Smooth muscle cell (in vitro differentiated cells): ENCODE results near the gene JMJD8. TPM values are rescaled to one million over a fixed set of nuclear protein-coding genes. Genes with fewer than 3 reads are reported as not detected.

Experiments used
- DNase-seq: peaks from one replicate; lab custom pipeline; 2025; ENCODE audit not compliant: unreplicated experiment; lab: John Stamatoyannopoulos, UW
- H2AFZ ChIP-seq: fragments of 200-600 bp; sonication (generic); 2 replicates; pipeline ENCODE4 v1.6.0; 2016; ENCODE audit warnings: antibody characterized with exemption, low read depth, mild to moderate bottlenecking
- H3F3A ChIP-seq: fragments of 200-600 bp; sonication (generic); 2 replicates; pipeline ENCODE4 v1.6.0; 2017; ENCODE audit warnings: antibody characterized with exemption, low read depth
- H3K27ac ChIP-seq: fragments of 200-600 bp; sonication (generic); 2 replicates; pipeline ENCODE4 v1.5.1; 2016; ENCODE audit warnings: low read depth, mild to moderate bottlenecking
- H3K27me3 ChIP-seq: fragments of 200-600 bp; sonication (generic); 2 replicates; pipeline ENCODE4 v1.6.1; 2016; ENCODE audit warnings: low read depth, mild to moderate bottlenecking
- H3K36me3 ChIP-seq: fragments of 200-600 bp; sonication (generic); 2 replicates; pipeline ENCODE4 v1.5.1; 2016; ENCODE audit warnings: low read depth
- H3K4me1 ChIP-seq: fragments of 200-600 bp; sonication (generic); 2 replicates; pipeline ENCODE4 v1.5.1; 2016; ENCODE audit warnings: low read depth
- H3K4me2 ChIP-seq: fragments of 200-600 bp; sonication (generic); 2 replicates; pipeline ENCODE4 v1.6.0; 2016; ENCODE audit warnings: mild to moderate bottlenecking
- H3K4me3 ChIP-seq: fragments of 200-600 bp; sonication (generic); 2 replicates; pipeline ENCODE4 v1.5.1; 2016; ENCODE audit warnings: mild to moderate bottlenecking
- H3K79me2 ChIP-seq: fragments of 200-600 bp; sonication (generic); 2 replicates; pipeline ENCODE4 v1.6.0; 2016; ENCODE audit warnings: low read depth, mild to moderate bottlenecking
- H3K9ac ChIP-seq: fragments of 200-600 bp; sonication (generic); 2 replicates; pipeline ENCODE4 v1.6.0; 2016; ENCODE audit warnings: low read depth
- H3K9me3 ChIP-seq: fragments of 200-600 bp; sonication (generic); replicated peaks from 2 replicates; pipeline ENCODE4 v1.5.1; 2016; ENCODE audit warnings: low read depth
- H4K20me1 ChIP-seq: fragments of 200-600 bp; sonication (generic); 2 replicates; pipeline ENCODE4 v1.6.0; 2016; ENCODE audit warnings: low read depth
- WGBS: methylation state at CpG from one replicate; pipeline ENCODE4 v1.1.7; 2016; ENCODE audit warnings: low lambda C conversion rate; 5-methylcytosine and 5-hydroxymethylcytosine counted together
- polyA plus RNA-seq: library from polyadenylated mRNA; unstranded; fragments of >200 nt; fragmentation: Nextera tagmentation; extraction: Ambion mirVana; gene quantifications from 2 replicates; pipeline ENCODE4 v1.2.1, GENCODE V29; 2016
- total RNA-seq: library from RNA; depleted of rRNA; stranded (reverse); fragments of >200 nt; gene quantifications from 2 replicates; pipeline ENCODE4 v1.2.3, GENCODE V29; 2014
- TF ChIP-seq, protein P1 (sequence below): fragments of 200-600 bp; sonication (generic); IDR thresholded peaks from 2 replicates; pipeline ENCODE4 v1.5.1; 2017; ENCODE audit warnings: borderline replicate concordance, mild to moderate bottlenecking, antibody characterized with exemption; ENCODE audit not compliant: insufficient read depth, poor library complexity, severe bottlenecking

JMJD8 gene
- total and polyA plus RNA-seq, 2 experiments from 2014 or later, result 42.9 to 95.1 TPM

DNA sequence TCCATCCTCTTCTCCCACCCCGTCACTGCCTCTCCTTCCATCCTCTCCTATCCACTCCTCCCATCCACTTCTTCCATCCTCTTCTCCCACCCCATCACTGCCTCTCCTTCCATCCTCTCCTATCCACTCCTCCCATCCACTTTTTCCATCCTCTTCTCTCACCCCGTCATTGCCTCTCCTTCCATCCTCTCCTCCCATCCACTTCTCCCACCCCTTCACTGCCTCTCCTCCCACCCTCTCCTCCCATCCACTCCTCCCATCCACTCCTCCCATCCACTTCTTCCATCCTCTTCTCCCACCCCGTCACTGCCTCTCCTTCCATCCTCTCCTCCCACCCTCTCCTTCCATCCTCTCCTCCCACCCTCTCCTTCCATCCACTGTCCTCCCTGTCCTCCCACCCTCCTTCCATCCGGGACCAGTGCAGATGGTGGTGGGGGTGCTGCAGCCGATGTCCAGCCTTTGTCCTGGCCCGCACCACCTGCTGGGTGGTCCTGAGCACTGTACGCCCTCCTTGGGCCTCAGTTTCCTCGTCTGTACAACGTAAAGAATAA, 52.3 kb downstream of the JMJD8 start:
- H3K79me2 ChIP-seq, result peaks cover 10% of the 10 kb centered on the region
- H3K4me3 ChIP-seq, result no peak overlapping the region
- TF ChIP-seq, protein P1, sequence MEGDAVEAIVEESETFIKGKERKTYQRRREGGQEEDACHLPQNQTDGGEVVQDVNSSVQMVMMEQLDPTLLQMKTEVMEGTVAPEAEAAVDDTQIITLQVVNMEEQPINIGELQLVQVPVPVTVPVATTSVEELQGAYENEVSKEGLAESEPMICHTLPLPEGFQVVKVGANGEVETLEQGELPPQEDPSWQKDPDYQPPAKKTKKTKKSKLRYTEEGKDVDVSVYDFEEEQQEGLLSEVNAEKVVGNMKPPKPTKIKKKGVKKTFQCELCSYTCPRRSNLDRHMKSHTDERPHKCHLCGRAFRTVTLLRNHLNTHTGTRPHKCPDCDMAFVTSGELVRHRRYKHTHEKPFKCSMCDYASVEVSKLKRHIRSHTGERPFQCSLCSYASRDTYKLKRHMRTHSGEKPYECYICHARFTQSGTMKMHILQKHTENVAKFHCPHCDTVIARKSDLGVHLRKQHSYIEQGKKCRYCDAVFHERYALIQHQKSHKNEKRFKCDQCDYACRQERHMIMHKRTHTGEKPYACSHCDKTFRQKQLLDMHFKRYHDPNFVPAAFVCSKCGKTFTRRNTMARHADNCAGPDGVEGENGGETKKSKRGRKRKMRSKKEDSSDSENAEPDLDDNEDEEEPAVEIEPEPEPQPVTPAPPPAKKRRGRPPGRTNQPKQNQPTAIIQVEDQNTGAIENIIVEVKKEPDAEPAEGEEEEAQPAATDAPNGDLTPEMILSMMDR, result no peak
- H3K9ac ChIP-seq, result no peak overlapping the region
- H3F3A ChIP-seq, result peaks cover 8% of the 10 kb centered on the region
- H3K4me1 ChIP-seq, result peaks cover 25% of the 10 kb centered on the region
- peaks cover 11% of the 10 kb centered on the region for H4K20me1 ChIP-seq
- H3K36me3 ChIP-seq, result no peaks in the 10 kb centered on the region
- no peak for DNase-seq
- H2AFZ ChIP-seq, result no peak overlapping the region
- no peak overlapping the region for H3K27ac ChIP-seq
- H3K9me3 ChIP-seq, result no peaks in the 10 kb centered on the region
- WGBS, result 85% methylated on average over 7 of the region's 9 CpGs
- no peak overlapping the region for H3K4me2 ChIP-seq
- no peaks in the 10 kb centered on the region for H3K27me3 ChIP-seq

Other genes with a start within 250 kb of the JMJD8 start
- 8.6 and 14.7 TPM in 2 replicates for gene CAPN15, start 156.6 kb downstream of the JMJD8 start, total RNA-seq
- 18.7 and 23.6 TPM in 2 replicates for gene CAPN15, start 156.6 kb downstream of the JMJD8 start, polyA plus RNA-seq
- gene PRR35, start 123.9 kb downstream of the JMJD8 start, total RNA-seq, result not detected in 2 replicates
- gene PRR35, start 123.9 kb downstream of the JMJD8 start, polyA plus RNA-seq, result not detected in 2 replicates
- 0.18 and 0.63 TPM in 2 replicates for gene NHLRC4, start 117.3 kb downstream of the JMJD8 start, total RNA-seq
- 0.85 and 2.6 TPM in 2 replicates for gene NHLRC4, start 117.3 kb downstream of the JMJD8 start, polyA plus RNA-seq
- 21.0 and 30.1 TPM in 2 replicates for gene PIGQ, start 114.4 kb downstream of the JMJD8 start, total RNA-seq
- 45.7 and 51.0 TPM in 2 replicates for gene PIGQ, start 114.4 kb downstream of the JMJD8 start, polyA plus RNA-seq
- 14.7 and 21.2 TPM in 2 replicates for gene RAB40C, start 94.3 kb downstream of the JMJD8 start, total RNA-seq
- gene RAB40C, start 94.3 kb downstream of the JMJD8 start, polyA plus RNA-seq, result 27.0 and 28.3 TPM in 2 replicates
- gene WFIKKN1, start 53.3 kb downstream of the JMJD8 start, total RNA-seq, result 1.5 TPM in 1 of 2 replicates, not detected in the other
- gene WFIKKN1, start 53.3 kb downstream of the JMJD8 start, polyA plus RNA-seq, result 0.77 and 0.83 TPM in 2 replicates
- 134 and 158 TPM in 2 replicates for gene METTL26, start 48.0 kb downstream of the JMJD8 start, total RNA-seq
- gene METTL26, start 48.0 kb downstream of the JMJD8 start, polyA plus RNA-seq, result 227 and 238 TPM in 2 replicates
- 7.7 and 11.9 TPM in 2 replicates for gene MCRIP2, start 42.5 kb downstream of the JMJD8 start, total RNA-seq
- gene MCRIP2, start 42.5 kb downstream of the JMJD8 start, polyA plus RNA-seq, result 34.7 and 45.8 TPM in 2 replicates
- 6.8 and 8.4 TPM in 2 replicates for gene WDR90, start 35.0 kb downstream of the JMJD8 start, total RNA-seq
- 10.4 and 24.6 TPM in 2 replicates for gene WDR90, start 35.0 kb downstream of the JMJD8 start, polyA plus RNA-seq
- 41.4 and 44.5 TPM in 2 replicates for gene RHOT2, start 16.2 kb downstream of the JMJD8 start, total RNA-seq
- 148 and 152 TPM in 2 replicates for gene RHOT2, start 16.2 kb downstream of the JMJD8 start, polyA plus RNA-seq
- gene RHBDL1, start 8.7 kb downstream of the JMJD8 start, total RNA-seq, result 2.7 and 4.5 TPM in 2 replicates
- 2.6 and 3.7 TPM in 2 replicates for gene RHBDL1, start 8.7 kb downstream of the JMJD8 start, polyA plus RNA-seq
- gene STUB1, start 3.9 kb downstream of the JMJD8 start, total RNA-seq, result 93.4 and 99.0 TPM in 2 replicates
- gene STUB1, start 3.9 kb downstream of the JMJD8 start, polyA plus RNA-seq, result 196 and 212 TPM in 2 replicates
- gene WDR24, start 6.1 kb upstream of the JMJD8 start, total RNA-seq, result 4.7 and 10.6 TPM in 2 replicates
- gene WDR24, start 6.1 kb upstream of the JMJD8 start, polyA plus RNA-seq, result 19.3 and 22.2 TPM in 2 replicates
- gene FBXL16, start 21.5 kb upstream of the JMJD8 start, total RNA-seq, result 0.76 TPM in 1 of 2 replicates, not detected in the other
- gene FBXL16, start 21.5 kb upstream of the JMJD8 start, polyA plus RNA-seq, result 0.17 TPM in 1 of 2 replicates, not detected in the other
- gene METRN, start 30.8 kb upstream of the JMJD8 start, total RNA-seq, result 30.6 and 39.6 TPM in 2 replicates
- 170 and 193 TPM in 2 replicates for gene METRN, start 30.8 kb upstream of the JMJD8 start, polyA plus RNA-seq
- 11.9 and 15.6 TPM in 2 replicates for gene ANTKMT, start 36.8 kb upstream of the JMJD8 start, total RNA-seq
- gene ANTKMT, start 36.8 kb upstream of the JMJD8 start, polyA plus RNA-seq, result 39.8 and 40.9 TPM in 2 replicates
- gene CCDC78, start 42.1 kb upstream of the JMJD8 start, total RNA-seq, result 2.8 TPM in 1 of 2 replicates, not detected in the other
- gene CCDC78, start 42.1 kb upstream of the JMJD8 start, polyA plus RNA-seq, result 3.4 and 4.7 TPM in 2 replicates
- 3.2 and 15.4 TPM in 2 replicates for gene HAGHL, start 42.8 kb upstream of the JMJD8 start, total RNA-seq
- 23.1 and 24.6 TPM in 2 replicates for gene HAGHL, start 42.8 kb upstream of the JMJD8 start, polyA plus RNA-seq
- gene CIAO3, start 56.7 kb upstream of the JMJD8 start, total RNA-seq, result 19.7 and 33.5 TPM in 2 replicates
- 35.6 and 39.6 TPM in 2 replicates for gene CIAO3, start 56.7 kb upstream of the JMJD8 start, polyA plus RNA-seq
- 0.18 and 3.7 TPM in 2 replicates for gene MSLN, start 76.4 kb upstream of the JMJD8 start, total RNA-seq
- gene MSLN, start 76.4 kb upstream of the JMJD8 start, polyA plus RNA-seq, result 0.26 and 1.2 TPM in 2 replicates
- 7.8 and 20.8 TPM in 2 replicates for gene RPUSD1, start 104.0 kb upstream of the JMJD8 start, total RNA-seq
- 20.8 and 27.4 TPM in 2 replicates for gene RPUSD1, start 104.0 kb upstream of the JMJD8 start, polyA plus RNA-seq
- gene CHTF18, start 104.3 kb upstream of the JMJD8 start, total RNA-seq, result 11.4 and 27.2 TPM in 2 replicates
- gene CHTF18, start 104.3 kb upstream of the JMJD8 start, polyA plus RNA-seq, result 33.2 and 39.8 TPM in 2 replicates
- gene GNG13, start 116.4 kb upstream of the JMJD8 start, total RNA-seq, result not detected in 2 replicates
- not detected in 2 replicates for gene GNG13, start 116.4 kb upstream of the JMJD8 start, polyA plus RNA-seq